HCT116 (cell line): ENCODE data around the gene CMIP.

Experiments
- CEBPB ChIP-seq: IDR thresholded peaks from 2 replicates; pipeline ENCODE4 v1.6.1; 2012; ENCODE audit warnings: low read depth
- CTCF ChIP-seq, 3 experiments: fragments of 200-600 bp in 1 of 3; sonication (generic) in 1 of 3; IDR thresholded peaks in 2 of 3; conservative IDR thresholded peaks in 1 of 3; 2 replicates each; pipeline ENCODE4 v1.5.1; 2012 to 2017; ENCODE audit warnings: low read depth in 2 of 3, low read length in 2 of 3, antibody characterized with exemption in 1 of 3, borderline replicate concordance in 1 of 3, control low read depth in 1 of 3, mild to moderate bottlenecking in 1 of 3, mixed read lengths in 1 of 3, mixed run types in 1 of 3, moderate library complexity in 1 of 3; ENCODE audit not compliant: insufficient read depth in 1 of 3
- EGR1 ChIP-seq: IDR thresholded peaks from 2 replicates; pipeline ENCODE4 v1.6.1; 2012; ENCODE audit warnings: low read depth
- EZH2 ChIP-seq: fragments of 200-600 bp; sonication (generic); IDR thresholded peaks from 2 replicates; pipeline ENCODE4 v1.6.1; 2017; ENCODE audit warnings: antibody characterized with exemption, mixed run types
- FOSL1 ChIP-seq: IDR thresholded peaks from 2 replicates; pipeline ENCODE4 v1.6.1; 2012; ENCODE audit warnings: low read depth
- JUND ChIP-seq: IDR thresholded peaks from 2 replicates; pipeline ENCODE4 v1.6.1; 2012
- MAX ChIP-seq: IDR thresholded peaks from 2 replicates; pipeline ENCODE4 v1.6.1; 2012
- POLR2A ChIP-seq: IDR thresholded peaks from 2 replicates; pipeline ENCODE4 v1.7.0; 2011; ENCODE audit warnings: borderline replicate concordance; ENCODE audit not compliant: insufficient read depth, insufficient read length; ENCODE audit errors: extremely low read depth
- POLR2AphosphoS5 ChIP-seq: IDR thresholded peaks from 2 replicates; pipeline ENCODE4 v1.6.1; 2011; ENCODE audit warnings: mild to moderate bottlenecking, low read depth, low read length, moderate library complexity
- RAD21 ChIP-seq: IDR thresholded peaks from 2 replicates; pipeline ENCODE4 v1.6.1; 2012; ENCODE audit warnings: low read depth, mild to moderate bottlenecking
- REST ChIP-seq: IDR thresholded peaks from 2 replicates; pipeline ENCODE4 v1.6.1; 2012; ENCODE audit warnings: low read depth
- SIN3A ChIP-seq: IDR thresholded peaks from 2 replicates; pipeline ENCODE4 v1.6.1; 2012; ENCODE audit warnings: low read depth
- YY1 ChIP-seq: IDR thresholded peaks from 2 replicates; pipeline ENCODE4 v1.6.1; 2011; ENCODE audit warnings: low read length, low read depth, moderate library complexity, mild to moderate bottlenecking; ENCODE audit not compliant: insufficient replicate concordance; ENCODE audit errors: extremely low read depth
- ZBTB33 ChIP-seq: IDR thresholded peaks from 2 replicates; pipeline ENCODE4 v1.6.1; 2011; ENCODE audit warnings: mild to moderate bottlenecking, low read length, moderate library complexity; ENCODE audit not compliant: insufficient replicate concordance; ENCODE audit errors: extremely low read depth

GRCh38 chr16:81421126-81421525, 23.5 kb upstream of the CMIP start:
- TF ChIP-seq JUND: no peak
- TF ChIP-seq POLR2A: no peak
- TF ChIP-seq CTCF (IDR thresholded peaks at IDR 0.05 in 2 of 3, conservative IDR thresholded peaks at IDR 0.05 in 1 of 3; ENCODE audit: borderline replicate concordance in 1 of 3, insufficient read depth in 1 of 3, low read depth in 2 of 3, low read length in 2 of 3): no peak
- no peak for TF ChIP-seq POLR2AphosphoS5
- TF ChIP-seq EGR1: no peak
- TF ChIP-seq REST: no peak
- TF ChIP-seq MAX: no peak
- TF ChIP-seq CEBPB: no peak
- no peak for TF ChIP-seq ZBTB33
- no peak for TF ChIP-seq RAD21
- no peak for TF ChIP-seq YY1
- no peak for TF ChIP-seq FOSL1
- TF ChIP-seq EZH2: no peak
- TF ChIP-seq SIN3A: no peak
